C4-2B (cell line): ENCODE data around the gene ETNK2.

Experiments
- H3K27ac ChIP-seq: fragments of 450-650 bp; 2 replicates; pipeline ENCODE4 v1.5.1; 2017
- CTCF ChIP-seq: fragments of 450-650 bp; conservative IDR thresholded peaks from 2 replicates; pipeline ENCODE4 v1.5.1; 2017; ENCODE audit warnings: mild to moderate bottlenecking
- ZFX ChIP-seq: fragments of 450-650 bp; IDR thresholded peaks from 2 replicates; pipeline ENCODE4 v1.6.1; 2017

Gene ETNK2

DNA sequence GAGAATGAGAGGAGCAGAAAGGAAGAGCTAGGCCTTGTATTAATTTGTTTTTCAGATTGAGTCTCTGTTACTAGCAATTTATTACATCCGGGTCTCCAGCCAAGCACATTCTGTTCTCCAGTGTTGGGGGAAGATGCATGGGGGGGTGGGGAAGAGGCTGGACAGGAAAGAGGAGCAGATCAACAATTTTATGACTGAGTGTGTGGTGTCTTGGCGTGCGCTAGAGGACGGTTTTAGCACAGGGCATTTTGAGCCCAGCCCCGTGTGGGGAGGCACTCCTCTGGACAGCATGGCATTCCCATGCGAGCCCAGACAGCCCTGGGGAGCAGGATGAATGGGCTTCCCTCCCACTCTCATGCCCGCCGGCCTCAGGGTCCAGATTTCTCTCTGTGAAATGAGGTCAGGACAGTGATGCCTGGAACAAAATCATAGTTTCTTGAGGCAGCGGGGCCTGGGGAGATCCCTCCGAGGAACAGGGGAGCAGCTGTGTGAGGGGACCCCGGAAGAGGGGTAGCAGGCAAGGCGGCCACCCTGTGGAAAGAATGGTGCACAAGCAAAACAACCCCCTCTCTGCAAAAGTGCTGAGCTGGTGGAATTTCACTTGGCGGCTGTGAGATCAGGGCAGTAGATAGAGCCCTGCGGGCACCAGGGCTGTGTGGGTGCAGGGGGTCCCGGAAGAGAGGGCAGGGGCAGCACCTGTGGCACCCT, 62.6 kb downstream of the ETNK2 start:
- H3K27ac ChIP-seq = peak overlapping the region; percentile 99
- TF ChIP-seq CTCF (no peak), ZFX (no peak; the same call in 1 of the 2 replicates)

- TF ChIP-seq ZFX (peak; percentile 57; the same call in 1 of the 2 replicates), CTCF (no peak)
- peak overlapping the region; percentile 99 for H3K27ac ChIP-seq
Observed at GRCh38 chr1:204088596-204088995, 63.2 kb downstream of the ETNK2 start.

GRCh38 chr1:204087893-204088528, 63.8 kb downstream of the ETNK2 start:
- peak overlapping the region; percentile 99 for H3K27ac ChIP-seq
- TF ChIP-seq CTCF (no peak), ZFX (no peak)

- TF ChIP-seq CTCF (no peak), ZFX (no peak)
- peak overlapping the region; percentile 99 for H3K27ac ChIP-seq
Observed at GRCh38 chr1:204087181-204087892, 64.5 kb downstream of the ETNK2 start.

DNA sequence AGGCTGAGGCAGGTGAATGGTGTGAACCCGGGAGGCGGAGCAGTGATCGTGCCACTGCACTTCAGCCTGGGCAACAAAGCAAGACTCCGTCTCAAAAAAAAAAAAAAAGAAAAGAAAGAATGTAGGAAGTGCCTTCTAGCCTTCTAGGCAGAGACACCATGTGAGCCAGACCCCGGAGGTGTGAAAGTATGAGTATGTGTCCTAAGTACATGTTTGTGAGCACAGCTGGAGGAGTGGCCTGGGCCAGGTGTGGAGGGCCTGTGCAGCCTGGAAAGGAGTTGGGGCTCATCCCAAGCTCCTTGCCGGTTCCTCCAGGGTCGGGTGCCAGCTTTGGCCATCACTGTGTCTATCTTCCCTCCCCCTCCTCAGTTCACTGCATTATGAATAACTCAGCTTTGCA, 66.0 kb downstream of the ETNK2 start:
- H3K27ac ChIP-seq = peak overlapping the region; percentile 99
- TF ChIP-seq CTCF (no peak), ZFX (no peak)

DNA sequence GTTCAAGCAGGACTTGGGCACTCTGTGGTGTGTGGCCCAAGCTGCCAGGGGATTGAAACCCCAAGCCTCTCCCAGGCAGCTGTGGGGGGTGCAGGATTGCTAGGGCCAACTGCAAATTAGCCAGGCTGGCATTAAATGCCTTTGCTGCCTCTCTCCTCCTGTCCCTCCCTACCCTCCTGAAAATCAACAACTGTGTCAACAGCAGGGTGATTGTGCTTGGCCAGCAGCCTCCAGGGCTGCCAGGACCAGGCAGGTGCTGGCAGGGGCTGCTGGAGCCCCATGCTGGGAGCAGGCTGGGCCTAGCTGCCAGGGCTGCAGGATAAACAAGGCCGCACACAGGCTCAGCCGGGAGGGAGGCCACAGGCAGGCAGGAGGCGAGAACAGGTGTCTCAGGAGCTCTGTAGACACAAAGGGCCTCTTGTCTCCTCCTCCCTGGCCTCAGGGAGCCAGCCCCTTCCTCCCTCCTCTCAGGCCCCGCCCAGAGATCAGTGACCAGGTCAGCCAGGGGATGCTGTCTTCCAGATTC, 67.5 kb downstream of the ETNK2 start:
- peak; percentile 70; the same call in 1 of the 2 replicates for TF ChIP-seq ZFX
- TF ChIP-seq CTCF = no peak
- peak overlapping the region; percentile 99 for H3K27ac ChIP-seq

GRCh38 chr1:204083491-204083890, 68.4 kb downstream of the ETNK2 start:
- peak overlapping the region; percentile 99 for H3K27ac ChIP-seq
- TF ChIP-seq CTCF (no peak), ZFX (no peak)
